Measurements from ENCODE around the gene PTPN22. TPM values are rescaled to one million over a fixed set of nuclear protein-coding genes. Genes with fewer than 3 reads are reported as not detected.

Gene PTPN22
- polyA plus RNA-seq (2014; cell fraction: cytosol; rRNA removed) = not detected in 2 replicates
- polyA plus RNA-seq (2014; cell fraction: nucleus; rRNA removed) = 0.07 TPM in 1 of 2 replicates, not detected in the other

GRCh38 chr1:113871597-113872113 lies at the start of gene PTPN22:
Gene PTPN22 (minus strand): TSS chr1:113871712.
- DNase-seq (ENCODE audit: low spot score) = no peak

GRCh38 chr1:113918243-113918642 lies 46.7 kb upstream of the PTPN22 start:
- DNase-seq (ENCODE audit: low spot score) = no peak

- no peak for DNase-seq (ENCODE audit: low spot score)
These were observed 46.0 kb upstream of the PTPN22 start for GRCh38 chr1:113917400-113918082.

GRCh38 chr1:113916974-113917373 lies 45.5 kb upstream of the PTPN22 start:
- DNase-seq (ENCODE audit: low spot score) = no peak

- no peak for DNase-seq (ENCODE audit: low spot score)
These were observed 42.6 kb upstream of the PTPN22 start for GRCh38 chr1:113913887-113914664.

GRCh38 chr1:113913312-113913668 lies 41.8 kb upstream of the PTPN22 start:
- DNase-seq (ENCODE audit: low spot score) = no peak

- no peak for DNase-seq (ENCODE audit: low spot score)
These were observed 41.2 kb upstream of the PTPN22 start for GRCh38 chr1:113912594-113913311.

GRCh38 chr1:113905435-113905861 lies 33.9 kb upstream of the PTPN22 start:
- DNase-seq (ENCODE audit: low spot score) = no peak

GRCh38 chr1:113904674-113905434 lies 33.3 kb upstream of the PTPN22 start, which contains the start of the genes AP4B1 and DCLRE1B:
Gene AP4B1 (minus strand): TSS chr1:113904799. CDS start chr1:113904717, 82 bp downstream.
Gene DCLRE1B (plus strand): TSS chr1:113905326. CDS start chr1:113905587, 261 bp downstream.
- peak; percentile 100 for DNase-seq (ENCODE audit: low spot score)

GRCh38 chr1:113904293-113904673 lies 32.8 kb upstream of the PTPN22 start:
- DNase-seq (ENCODE audit: low spot score) = no peak

GRCh38 chr1:113903501-113904292 lies 32.2 kb upstream of the PTPN22 start:
- DNase-seq (ENCODE audit: low spot score) = peak; percentile 4

- DNase-seq (ENCODE audit: low spot score) = no peak
These were observed 29.7 kb upstream of the PTPN22 start for GRCh38 chr1:113901191-113901590.

- DNase-seq (ENCODE audit: low spot score) = no peak
These were observed 27.6 kb upstream of the PTPN22 start for GRCh38 chr1:113899111-113899510.

- no peak for DNase-seq (ENCODE audit: low spot score)
These were observed 26.8 kb upstream of the PTPN22 start for GRCh38 chr1:113898241-113898814.

- DNase-seq (ENCODE audit: low spot score) = no peak
These were observed 24.4 kb upstream of the PTPN22 start for GRCh38 chr1:113895961-113896360.

GRCh38 chr1:113895098-113895497 lies 23.6 kb upstream of the PTPN22 start:
- DNase-seq (ENCODE audit: low spot score) = no peak

GRCh38 chr1:113893267-113893666 lies 21.8 kb upstream of the PTPN22 start:
- no peak for DNase-seq (ENCODE audit: low spot score)

- no peak for DNase-seq (ENCODE audit: low spot score)
These were observed 20.2 kb upstream of the PTPN22 start for GRCh38 chr1:113891631-113892220.

GRCh38 chr1:113890816-113891215 lies 19.3 kb upstream of the PTPN22 start:
- no peak for DNase-seq (ENCODE audit: low spot score)
